Hepatocyte (in vitro differentiated cells): Measurements from ENCODE around the gene RBM23. TPM values are rescaled to one million over a fixed set of nuclear protein-coding genes. Genes with fewer than 3 reads are reported as not detected.
A peak's percentile ranks its signal among the peaks of the same experiment; 100 is the strongest.

ENCODE experiments used
- DNase-seq: peaks from one replicate; pipeline ENCODE4 v3.0.0-alpha.2; 2016; ENCODE audit warnings: low spot score
- H2AFZ ChIP-seq: fragments of 200-600 bp; sonication (generic); 2 replicates; pipeline ENCODE4 v1.6.0; 2016; ENCODE audit warnings: antibody characterized with exemption, mild to moderate bottlenecking
- H3K27ac ChIP-seq: fragments of 200-600 bp; sonication (generic); 2 replicates; pipeline ENCODE4 v1.5.1; 2016; ENCODE audit warnings: mild to moderate bottlenecking
- H3K27me3 ChIP-seq: fragments of 200-600 bp; sonication (generic); 2 replicates; pipeline ENCODE4 v1.6.1; 2016
- H3K36me3 ChIP-seq: fragments of 200-600 bp; sonication (generic); replicated peaks from 2 replicates; pipeline ENCODE4 v1.5.1; 2016; ENCODE audit warnings: low read depth; ENCODE audit not compliant: insufficient read depth
- H3K4me1 ChIP-seq: fragments of 200-600 bp; sonication (generic); 2 replicates; pipeline ENCODE4 v1.5.1; 2016; ENCODE audit warnings: mild to moderate bottlenecking, moderate library complexity; ENCODE audit not compliant: insufficient read depth
- H3K4me2 ChIP-seq: fragments of 200-600 bp; sonication (generic); 2 replicates; pipeline ENCODE4 v1.6.0; 2016
- H3K4me3 ChIP-seq: fragments of 200-600 bp; sonication (generic); 2 replicates; pipeline ENCODE4 v1.5.1; 2016; ENCODE audit warnings: mild to moderate bottlenecking
- H3K79me2 ChIP-seq: fragments of 200-600 bp; sonication (generic); 2 replicates; pipeline ENCODE4 v1.6.0; 2017; ENCODE audit warnings: mild to moderate bottlenecking
- H3K9me2 ChIP-seq: fragments of 200-600 bp; sonication (generic); replicated peaks from 2 replicates; pipeline ENCODE4 v1.6.0; 2017; ENCODE audit warnings: mild to moderate bottlenecking; ENCODE audit not compliant: insufficient read depth
- H3K9me3 ChIP-seq: fragments of 200-600 bp; sonication (generic); 2 replicates; pipeline ENCODE4 v1.5.1; 2016; ENCODE audit warnings: low read depth, mild to moderate bottlenecking
- H4K20me1 ChIP-seq: fragments of 200-600 bp; sonication (generic); 2 replicates; pipeline ENCODE4 v1.6.0; 2016; ENCODE audit warnings: mild to moderate bottlenecking; ENCODE audit not compliant: insufficient read depth, poor library complexity, severe bottlenecking
- EZH2 ChIP-seq: fragments of 200-600 bp; sonication (generic); IDR thresholded peaks from 2 replicates; pipeline ENCODE4 v1.6.1; 2016; ENCODE audit warnings: antibody characterized with exemption, mild to moderate bottlenecking, borderline replicate concordance
- EZH2phosphoT487 ChIP-seq: fragments of 200-600 bp; sonication (generic); IDR thresholded peaks from one replicate; pipeline ENCODE4 v1.6.1; 2018; ENCODE audit warnings: antibody characterized with exemption, mild to moderate bottlenecking, low read depth, moderate library complexity; ENCODE audit not compliant: unreplicated experiment, severe bottlenecking
- WGBS: methylation state at CpG from one replicate; pipeline ENCODE4 v1.1.6; 2016; ENCODE audit warnings: low lambda C conversion rate; ENCODE audit errors: missing lambda C conversion rate; 5-methylcytosine and 5-hydroxymethylcytosine counted together
- polyA plus RNA-seq: library from polyadenylated mRNA; unstranded; fragments of >200 nt; fragmentation: Nextera tagmentation; extraction: Ambion mirVana; gene quantifications from 2 replicates; pipeline ENCODE4 v1.2.1, GENCODE V29; 2016
- total RNA-seq: library from RNA; depleted of rRNA; stranded (reverse); fragments of >200 nt; gene quantifications from 2 replicates; pipeline ENCODE4 v1.2.3, GENCODE V29; 2014
- TF ChIP-seq, protein P1 (sequence below): fragments of 200-600 bp; sonication (generic); IDR thresholded peaks from 2 replicates; pipeline ENCODE4 v1.5.1; 2016; ENCODE audit warnings: antibody characterized with exemption, mild to moderate bottlenecking; ENCODE audit not compliant: poor library complexity

The RBM23 gene
- total and polyA plus RNA-seq, 2 experiments from 2014 or later: 74.1 to 236 TPM

DNA sequence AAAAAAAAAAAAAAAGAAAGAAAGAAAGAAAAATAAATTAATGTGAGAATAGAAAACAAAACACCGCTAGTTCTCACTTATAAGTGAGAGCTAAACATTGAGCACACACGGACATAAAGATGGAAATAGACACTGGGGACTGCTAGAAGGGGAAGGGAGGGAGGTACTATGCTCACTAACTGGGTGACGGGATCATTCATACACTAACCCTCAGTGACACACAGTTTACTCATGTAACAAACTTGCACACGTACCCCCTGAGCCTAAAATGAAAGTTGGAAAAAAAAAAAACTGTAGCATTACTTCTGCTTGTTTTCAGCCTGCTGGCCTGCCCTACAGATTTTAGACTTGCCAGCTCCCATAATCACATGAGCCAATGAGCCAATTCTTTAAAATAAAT, 20.7 kb upstream of the RBM23 start:
- no peak overlapping the region for H3K4me2 ChIP-seq
- H4K20me1 ChIP-seq: no peaks in the 10 kb centered on the region
- H3K9me2 ChIP-seq: no peaks in the 10 kb centered on the region
- no peaks in the 10 kb centered on the region for H3K4me1 ChIP-seq
- 99% methylated on average over 4 of the region's 4 CpGs for WGBS
- no peaks in the 10 kb centered on the region for H3K79me2 ChIP-seq
- no peak for DNase-seq
- H3K36me3 ChIP-seq: no peaks in the 10 kb centered on the region
- no peak overlapping the region for H3K27ac ChIP-seq
- TF ChIP-seq, protein P1, sequence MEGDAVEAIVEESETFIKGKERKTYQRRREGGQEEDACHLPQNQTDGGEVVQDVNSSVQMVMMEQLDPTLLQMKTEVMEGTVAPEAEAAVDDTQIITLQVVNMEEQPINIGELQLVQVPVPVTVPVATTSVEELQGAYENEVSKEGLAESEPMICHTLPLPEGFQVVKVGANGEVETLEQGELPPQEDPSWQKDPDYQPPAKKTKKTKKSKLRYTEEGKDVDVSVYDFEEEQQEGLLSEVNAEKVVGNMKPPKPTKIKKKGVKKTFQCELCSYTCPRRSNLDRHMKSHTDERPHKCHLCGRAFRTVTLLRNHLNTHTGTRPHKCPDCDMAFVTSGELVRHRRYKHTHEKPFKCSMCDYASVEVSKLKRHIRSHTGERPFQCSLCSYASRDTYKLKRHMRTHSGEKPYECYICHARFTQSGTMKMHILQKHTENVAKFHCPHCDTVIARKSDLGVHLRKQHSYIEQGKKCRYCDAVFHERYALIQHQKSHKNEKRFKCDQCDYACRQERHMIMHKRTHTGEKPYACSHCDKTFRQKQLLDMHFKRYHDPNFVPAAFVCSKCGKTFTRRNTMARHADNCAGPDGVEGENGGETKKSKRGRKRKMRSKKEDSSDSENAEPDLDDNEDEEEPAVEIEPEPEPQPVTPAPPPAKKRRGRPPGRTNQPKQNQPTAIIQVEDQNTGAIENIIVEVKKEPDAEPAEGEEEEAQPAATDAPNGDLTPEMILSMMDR: no peak
- TF ChIP-seq EZH2phosphoT487: no peak
- TF ChIP-seq EZH2: no peak
- H2AFZ ChIP-seq: no peak overlapping the region
- H3K4me3 ChIP-seq: no peak overlapping the region
- no peaks in the 10 kb centered on the region for H3K9me3 ChIP-seq
- no peaks in the 10 kb centered on the region for H3K27me3 ChIP-seq

GRCh38 chr14:22935156-22935555, 16.2 kb upstream of the RBM23 start:
- Histone ChIP-seq H3K9me2 (no peaks in the 10 kb centered on the region), H3K4me3 (no peak overlapping the region), H3K4me2 (no peak overlapping the region), H3K9me3 (no peaks in the 10 kb centered on the region), H3K79me2 (no peaks in the 10 kb centered on the region), H4K20me1 (no peaks in the 10 kb centered on the region), H3K27ac (no peak overlapping the region), H3K36me3 (no peaks in the 10 kb centered on the region), H2AFZ (no peak overlapping the region), H3K27me3 (no peaks in the 10 kb centered on the region), H3K4me1 (no peaks in the 10 kb centered on the region)
- no peak for DNase-seq
- 94% methylated on average over 1 of the region's 1 CpG for WGBS
- TF ChIP-seq, protein P1: no peak
- no peak for TF ChIP-seq EZH2phosphoT487
- TF ChIP-seq EZH2: no peak

GRCh38 chr14:22932146-22932545, 13.2 kb upstream of the RBM23 start:
- no peak for TF ChIP-seq EZH2
- no peak for TF ChIP-seq EZH2phosphoT487
- TF ChIP-seq, protein P1: no peak
- Histone ChIP-seq H3K79me2 (peaks cover 17% of the 10 kb centered on the region), H3K27me3 (no peaks in the 10 kb centered on the region), H3K27ac (no peak overlapping the region), H3K4me3 (no peak overlapping the region), H2AFZ (no peak overlapping the region), H3K4me2 (no peak overlapping the region), H3K9me2 (no peaks in the 10 kb centered on the region), H3K9me3 (no peaks in the 10 kb centered on the region), H4K20me1 (no peaks in the 10 kb centered on the region), H3K36me3 (no peaks in the 10 kb centered on the region), H3K4me1 (peaks cover 4% of the 10 kb centered on the region)
- 84% methylated on average over 3 of the region's 3 CpGs for WGBS
- no peak for DNase-seq

DNA sequence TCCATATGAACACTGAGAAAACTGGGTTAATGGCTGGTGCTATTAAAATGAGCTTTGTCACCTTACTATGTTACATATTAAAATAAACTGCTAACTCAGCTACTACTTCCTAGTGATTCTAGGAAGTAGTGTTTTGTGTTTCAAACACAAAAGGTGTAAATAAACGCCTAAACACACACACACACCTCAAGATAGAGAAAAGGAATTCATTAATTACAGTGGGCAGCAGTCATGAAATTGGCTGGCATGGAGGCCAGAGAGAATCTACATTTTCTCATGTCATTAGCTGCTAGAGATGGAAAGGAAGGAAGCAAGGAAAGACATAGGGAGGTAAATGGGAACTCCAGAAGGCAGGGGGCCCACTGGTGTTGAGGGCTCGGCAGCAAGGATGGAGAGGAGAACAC, 11.0 kb upstream of the RBM23 start:
- Histone ChIP-seq H3K9me2 (no peaks in the 10 kb centered on the region), H3K4me2 (peak overlapping the region; percentile 72), H3K27me3 (no peaks in the 10 kb centered on the region), H3K79me2 (peaks cover 21% of the 10 kb centered on the region), H3K36me3 (no peaks in the 10 kb centered on the region), H4K20me1 (no peaks in the 10 kb centered on the region), H3K4me1 (peaks cover 4% of the 10 kb centered on the region), H2AFZ (peak overlapping the region; percentile 63), H3K4me3 (peak overlapping the region; percentile 25), H3K27ac (peak overlapping the region; percentile 72), H3K9me3 (no peaks in the 10 kb centered on the region)
- 0% methylated on average over 2 of the region's 2 CpGs for WGBS
- TF ChIP-seq, protein P1: no peak
- TF ChIP-seq EZH2 (no peak), EZH2phosphoT487 (no peak)
- DNase-seq: no peak
